GM18873 (cell line): ENCODE measurements around the gene ZNF550.

ENCODE experiments used
- ATAC-seq: cut with Tn5 transposase; IDR thresholded peaks from one replicate; pipeline ENCODE4 v1.9.1; 2021; ENCODE audit warnings: mild to moderate bottlenecking, moderate library complexity, moderate number of reproducible peaks; ENCODE audit not compliant: unreplicated experiment, low FRiP score

ZNF550 gene

DNA sequence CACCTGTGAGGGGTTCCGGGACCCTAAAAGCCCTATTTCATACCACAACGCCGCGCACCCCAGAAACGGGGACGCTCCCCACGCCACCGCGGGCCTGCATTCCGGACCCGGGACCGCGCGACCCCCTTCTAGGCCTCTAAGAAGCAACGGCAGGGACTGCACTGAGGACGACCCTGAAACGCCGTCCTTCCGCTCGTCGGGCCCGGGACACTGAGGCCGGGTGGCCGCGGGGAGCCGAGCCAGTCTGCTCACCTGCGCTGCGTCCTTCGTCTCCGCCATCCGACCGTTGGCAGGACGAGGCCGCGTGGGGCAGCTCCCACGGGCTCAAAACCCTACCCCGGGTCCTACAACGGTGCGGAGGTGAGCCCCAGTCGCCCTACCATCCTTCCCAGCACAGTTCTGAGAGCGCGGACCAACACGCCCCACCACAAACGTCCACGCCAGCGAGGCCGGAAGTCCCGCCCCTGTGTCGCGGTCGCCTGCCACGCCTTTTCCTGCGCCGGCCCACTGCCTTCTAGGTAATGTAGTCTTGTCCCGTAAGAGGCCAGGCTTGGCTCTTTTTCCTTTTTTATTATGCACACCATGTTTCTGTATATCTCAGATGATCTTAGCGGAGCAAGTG lies at the start of gene ZNF550:
Gene ZNF550, minus strand, starts transcription at position 460 of the 622 bp plus-strand sequence. Its CDS starts 181 bp downstream, at position 279.
- ATAC-seq, result peak; percentile 68

DNA sequence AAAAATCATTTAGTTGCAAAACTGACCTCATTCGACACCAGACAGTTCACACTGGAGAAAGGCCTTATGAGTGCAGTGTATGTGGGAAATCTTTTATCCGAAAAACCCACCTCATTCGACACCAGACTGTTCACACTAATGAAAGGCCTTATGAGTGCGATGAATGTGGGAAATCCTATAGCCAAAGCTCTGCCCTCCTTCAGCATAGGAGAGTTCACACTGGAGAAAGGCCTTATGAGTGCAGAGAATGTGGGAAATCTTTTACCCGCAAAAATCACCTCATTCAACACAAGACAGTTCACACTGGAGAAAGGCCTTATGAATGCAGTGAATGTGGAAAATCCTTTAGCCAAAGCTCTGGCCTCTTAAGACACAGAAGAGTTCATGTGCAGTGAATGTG lies 47.3 kb upstream of the ZNF550 start:
- ATAC-seq, result no peak

DNA sequence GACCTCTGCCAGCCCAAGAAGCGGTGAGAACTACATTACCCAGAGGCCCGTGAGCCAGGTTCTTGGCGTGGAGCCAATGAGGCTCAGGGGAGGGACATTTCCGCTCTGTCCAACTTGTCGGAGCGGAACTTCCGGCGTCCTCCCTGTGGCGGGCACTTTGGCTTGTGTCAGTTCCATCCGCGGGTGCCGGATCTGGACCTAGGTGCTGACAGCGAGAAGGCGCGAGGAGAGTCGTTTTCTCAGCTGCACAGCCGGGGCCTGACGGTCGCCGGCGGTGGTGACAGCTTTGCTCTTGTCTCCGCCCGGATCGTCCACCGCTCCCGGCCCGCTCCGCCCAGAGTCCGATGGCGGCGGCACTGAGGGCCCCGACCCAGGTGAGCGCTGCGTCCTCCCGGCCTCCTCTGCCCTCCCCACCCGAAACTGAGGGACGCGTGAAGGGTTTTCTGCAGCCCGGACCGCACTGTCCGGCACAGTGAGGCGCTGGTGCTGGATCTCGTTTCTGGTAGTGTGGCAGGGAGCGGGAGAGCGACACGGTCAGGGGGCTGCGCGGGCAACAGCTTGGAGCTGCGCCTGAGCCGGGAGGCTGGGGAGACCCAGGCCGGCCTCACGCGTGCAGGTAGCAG lies 40.2 kb upstream of the ZNF550 start, which contains the start of gene ZNF530:
Gene ZNF530, plus strand, starts transcription at position 125 of the 623 bp plus-strand sequence. CDS start 4,461 bp downstream, outside the sequence.
- peak; percentile 73 for ATAC-seq

DNA sequence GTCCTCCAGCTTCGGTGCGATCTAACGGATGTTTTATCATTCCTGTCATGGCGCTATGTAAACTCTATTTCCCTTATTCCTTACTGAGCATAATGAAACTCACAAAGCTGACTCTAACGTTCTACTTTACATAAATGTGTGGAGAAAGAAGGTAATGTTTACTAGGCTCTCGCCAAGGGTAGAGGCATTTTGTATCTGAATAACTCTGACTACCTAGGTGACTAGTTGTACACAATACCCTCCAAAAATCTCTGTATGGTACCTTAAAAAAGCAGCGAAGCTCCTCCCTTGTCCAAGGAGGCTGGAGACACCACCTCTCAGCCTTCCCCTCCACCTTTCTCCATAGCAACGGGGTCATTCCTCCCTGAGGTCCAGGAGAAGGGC lies 39.7 kb upstream of the ZNF550 start:
- ATAC-seq, result no peak

DNA sequence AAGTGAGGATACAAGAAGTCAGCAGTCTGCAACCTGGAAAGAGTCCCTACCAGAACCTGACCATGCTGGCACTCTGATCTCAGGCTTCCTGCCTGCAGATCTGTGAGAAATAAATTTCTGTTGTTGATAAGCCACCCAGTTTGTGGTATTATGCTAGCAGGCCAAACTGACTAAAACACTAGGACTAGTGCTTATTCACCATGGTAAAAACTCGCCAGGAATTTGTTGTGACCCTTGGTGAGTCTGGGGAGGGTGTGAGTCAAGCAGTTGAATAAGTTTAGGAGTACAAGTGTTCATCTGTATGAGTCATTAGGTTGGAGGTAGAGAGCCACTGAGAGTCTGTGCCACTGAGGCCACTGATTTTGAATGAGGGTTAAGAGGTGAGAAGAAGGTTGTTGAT lies 27.9 kb upstream of the ZNF550 start:
- no peak for ATAC-seq

DNA sequence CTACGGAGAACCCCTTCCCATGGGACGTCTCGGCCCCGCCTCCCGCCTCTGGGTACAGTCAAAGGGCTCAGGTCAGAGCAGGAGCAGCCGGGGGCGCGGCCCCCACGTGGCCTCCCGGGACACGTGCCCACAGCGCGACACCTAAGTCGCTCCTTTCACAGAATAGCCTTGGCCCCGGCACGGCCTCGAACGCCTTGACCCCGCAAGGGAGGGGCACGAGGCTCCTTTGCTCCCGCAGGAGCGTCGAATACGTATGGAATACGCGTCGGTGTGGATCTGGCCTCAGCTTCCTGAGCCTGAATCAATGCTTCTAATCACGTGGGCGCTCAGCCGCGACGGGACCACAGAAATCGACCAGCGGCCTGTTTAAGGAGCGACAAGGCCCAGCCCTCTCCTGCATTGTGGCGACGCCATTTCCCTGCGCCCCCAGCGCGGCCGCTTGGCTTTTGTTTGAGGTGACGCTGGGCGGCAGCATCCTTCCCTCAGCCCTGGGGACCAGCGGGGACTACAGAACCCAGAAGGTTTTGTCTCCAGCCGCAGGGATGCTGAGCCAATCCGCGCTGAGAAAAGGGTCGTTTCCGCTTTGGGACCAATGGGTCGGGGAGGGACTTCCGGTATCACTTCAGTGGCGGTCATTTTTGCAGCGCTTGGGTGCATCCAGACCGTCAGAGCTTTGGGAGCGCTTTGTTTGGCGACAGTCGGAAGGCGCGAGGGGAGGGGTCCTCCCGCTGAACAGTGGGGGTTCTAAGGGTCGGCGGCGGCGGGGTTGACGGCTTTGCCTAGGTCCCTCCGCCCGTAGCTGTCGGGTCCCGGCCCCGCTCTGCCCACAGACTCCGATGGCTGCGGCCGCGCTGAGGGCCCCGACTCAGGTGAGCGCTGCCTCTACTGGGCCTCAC lies 24.1 kb upstream of the ZNF550 start, which contains the start of gene ZIK1:
Gene ZIK1, plus strand, starts transcription at position 625 of the 896 bp plus-strand sequence. Its CDS starts 212 bp downstream, at position 837.
- ATAC-seq, result peak; percentile 51

DNA sequence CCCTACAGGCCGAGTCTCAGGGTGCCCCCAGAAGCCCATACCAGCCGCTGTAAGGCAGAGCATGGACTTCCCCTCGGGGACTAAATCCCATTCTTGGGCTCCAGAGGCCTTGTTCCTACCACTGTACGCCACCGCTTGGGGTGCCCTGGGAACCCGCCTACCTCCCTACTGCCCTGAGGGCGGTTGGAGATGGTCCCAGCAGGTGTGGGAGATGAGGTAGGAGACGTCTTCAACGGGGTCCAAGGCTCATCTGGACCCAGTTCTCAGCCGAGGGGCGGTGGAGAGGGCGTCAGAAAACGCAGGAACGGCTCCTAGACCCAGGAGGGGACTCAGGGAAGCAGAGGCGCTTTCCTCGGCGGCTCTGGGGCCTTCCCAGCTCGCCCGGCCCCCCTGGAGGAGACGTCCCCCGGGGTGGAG lies 23.4 kb upstream of the ZNF550 start:
- ATAC-seq, result no peak

DNA sequence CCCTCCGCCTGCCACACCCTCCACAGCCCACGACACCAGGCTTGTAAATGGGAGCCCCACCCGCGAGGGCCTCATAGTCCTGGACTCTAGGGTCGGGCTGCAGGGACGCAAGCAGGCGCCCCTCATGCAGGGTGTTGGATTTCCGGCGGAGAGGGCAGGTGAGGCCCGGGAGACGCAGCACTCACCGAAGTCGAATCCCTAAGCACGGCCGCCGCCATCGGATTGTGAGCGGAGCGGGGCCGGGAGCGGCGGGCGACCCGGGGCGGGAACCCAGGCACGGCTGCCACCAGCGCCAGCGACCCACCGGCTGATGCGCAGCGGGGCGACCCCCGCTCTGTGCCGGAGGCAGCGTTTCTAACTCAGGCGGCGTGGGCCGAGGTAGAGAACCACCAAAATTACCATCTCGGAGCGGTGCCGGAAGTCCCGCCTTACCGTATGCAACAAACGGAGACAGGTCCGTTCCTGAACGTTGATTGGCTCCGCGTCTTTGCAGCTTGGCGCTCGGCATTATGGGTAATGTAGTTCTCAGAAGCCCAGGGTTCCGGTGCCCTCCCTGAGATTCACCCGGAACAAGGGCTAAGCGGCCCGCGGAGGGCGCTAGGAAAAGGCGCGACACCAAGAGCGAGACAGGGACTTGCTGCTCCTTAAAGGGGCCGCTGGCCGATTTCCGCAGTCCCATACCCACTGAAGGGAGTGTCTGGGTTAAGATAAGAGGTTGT lies 19.0 kb upstream of the ZNF550 start, which contains the start of gene ZNF416:
Gene ZNF416, minus strand, starts transcription at position 425 of the 719 bp plus-strand sequence. Its CDS starts 207 bp downstream, at position 218.
- ATAC-seq, result peak; percentile 93

DNA sequence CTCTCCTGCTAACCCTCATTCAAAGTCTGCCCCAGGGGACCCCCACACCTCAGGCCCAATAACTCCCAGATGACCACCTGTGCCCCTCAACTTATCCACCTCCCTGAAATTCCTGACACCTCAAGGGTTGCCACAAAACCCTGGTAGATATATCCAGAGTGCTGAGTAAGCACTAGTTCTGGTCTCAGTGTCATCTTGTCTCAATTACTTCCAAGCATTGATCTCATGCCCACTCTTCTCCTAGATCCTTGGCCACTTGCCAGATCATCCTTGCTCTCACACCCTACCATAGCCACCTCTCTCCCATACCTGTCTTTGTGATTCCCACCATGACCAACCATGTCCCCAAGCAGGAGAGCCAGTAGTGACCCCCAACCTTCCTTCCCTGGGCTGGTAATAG lies 17.0 kb upstream of the ZNF550 start:
- ATAC-seq, result no peak

DNA sequence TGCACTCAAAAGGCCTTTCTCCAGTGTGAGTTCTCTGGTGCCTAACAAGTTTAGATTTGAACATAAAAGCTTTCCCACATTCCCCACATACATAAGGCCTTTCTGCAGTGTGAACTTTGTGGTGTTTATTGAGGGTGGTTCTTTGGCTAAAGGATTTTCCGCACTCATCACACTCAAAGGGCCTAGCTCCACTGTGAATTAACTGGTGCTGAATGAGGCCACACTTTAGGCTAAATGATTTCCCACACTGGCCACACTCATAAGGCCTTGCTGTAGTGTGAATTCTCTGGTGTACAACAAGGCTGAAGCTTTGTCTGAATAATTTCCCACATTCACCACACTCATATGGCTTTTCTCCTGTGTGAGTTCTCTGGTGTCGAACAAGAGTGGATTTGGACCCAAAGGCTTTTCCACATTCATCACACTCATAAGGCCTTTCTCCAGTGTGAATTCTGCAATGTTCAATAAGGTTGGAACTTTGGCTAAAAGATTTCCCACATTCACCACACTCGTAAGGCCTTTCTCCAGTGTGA lies 12.8 kb upstream of the ZNF550 start:
- no peak for ATAC-seq

DNA sequence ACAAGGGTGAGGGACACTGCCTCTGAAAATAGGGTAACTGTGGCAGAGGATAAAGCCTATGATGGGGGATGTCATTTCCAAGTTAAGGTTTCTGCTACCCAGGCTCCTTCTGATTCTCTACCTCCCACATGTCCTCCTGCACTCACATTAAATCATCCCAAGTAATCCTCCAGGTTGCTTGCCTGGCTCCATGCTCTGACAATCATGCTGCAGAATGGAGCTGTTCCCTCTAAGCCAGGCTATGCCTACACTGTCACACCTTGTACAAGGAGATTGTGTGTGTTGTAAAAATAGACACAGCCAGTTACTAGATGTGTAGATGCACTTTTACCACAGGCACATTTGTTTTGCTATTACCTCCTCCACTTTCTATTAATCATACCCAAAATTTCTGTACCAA lies 11.0 kb upstream of the ZNF550 start:
- ATAC-seq, result no peak

DNA sequence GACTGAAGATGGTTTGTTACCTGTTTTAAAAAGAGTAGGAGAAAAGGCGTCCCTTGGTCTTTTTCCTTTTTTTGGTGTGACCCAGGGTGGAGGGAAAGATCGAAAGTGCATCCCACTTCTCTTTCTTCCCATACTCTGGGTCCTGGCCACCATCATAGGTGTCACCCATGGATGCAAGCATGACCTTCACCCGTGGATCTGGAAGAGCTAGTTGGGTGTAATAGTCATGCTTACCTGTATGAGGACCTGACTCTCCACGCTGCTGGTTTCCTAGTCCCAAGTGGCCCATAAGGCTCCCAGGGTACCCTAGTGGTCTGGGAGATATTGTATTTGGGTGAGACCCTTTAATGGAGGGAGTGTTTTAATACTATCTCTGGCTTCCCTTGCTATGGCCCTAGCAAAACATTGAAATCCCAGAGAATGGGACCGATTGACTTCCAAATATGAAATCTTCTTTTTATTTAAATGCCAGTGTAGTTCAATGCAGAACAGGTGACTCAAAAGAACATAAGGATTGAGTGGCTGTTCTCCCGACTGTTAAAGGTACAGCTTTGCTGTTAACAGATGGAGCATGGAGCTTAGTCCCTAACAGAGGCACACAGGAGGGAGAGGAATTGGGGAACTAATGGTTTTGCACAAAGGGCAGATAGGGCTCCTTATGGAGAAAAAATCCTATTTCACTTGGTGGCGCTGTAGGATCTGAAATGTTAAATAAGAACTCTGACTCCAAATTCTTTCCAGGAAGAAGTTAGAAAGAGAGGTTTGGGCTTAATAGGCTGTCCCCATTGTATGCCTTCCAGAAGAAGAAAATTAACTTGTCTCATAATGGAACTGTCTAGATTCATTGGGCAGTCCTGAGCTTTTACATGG lies 7.0 kb upstream of the ZNF550 start:
- no peak for ATAC-seq

DNA sequence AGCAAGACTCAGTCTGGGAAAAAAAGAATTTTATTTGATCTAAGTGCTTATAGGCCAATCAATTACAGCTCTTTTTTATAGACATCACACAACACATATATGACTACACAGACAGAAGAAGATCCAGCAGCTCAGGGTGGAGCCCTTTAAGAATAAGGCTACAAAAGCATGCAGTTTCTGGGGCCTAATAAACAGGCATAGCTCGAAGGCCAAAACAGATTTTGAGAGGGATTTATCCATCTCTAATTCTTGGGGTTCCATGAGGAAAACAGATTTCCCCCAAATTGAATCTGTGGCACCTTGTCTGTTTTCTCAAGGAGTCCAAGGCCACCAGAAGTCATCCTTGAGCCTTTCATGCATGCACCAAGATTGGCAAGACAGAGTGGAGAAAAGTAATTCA lies 3.9 kb upstream of the ZNF550 start:
- no peak for ATAC-seq

DNA sequence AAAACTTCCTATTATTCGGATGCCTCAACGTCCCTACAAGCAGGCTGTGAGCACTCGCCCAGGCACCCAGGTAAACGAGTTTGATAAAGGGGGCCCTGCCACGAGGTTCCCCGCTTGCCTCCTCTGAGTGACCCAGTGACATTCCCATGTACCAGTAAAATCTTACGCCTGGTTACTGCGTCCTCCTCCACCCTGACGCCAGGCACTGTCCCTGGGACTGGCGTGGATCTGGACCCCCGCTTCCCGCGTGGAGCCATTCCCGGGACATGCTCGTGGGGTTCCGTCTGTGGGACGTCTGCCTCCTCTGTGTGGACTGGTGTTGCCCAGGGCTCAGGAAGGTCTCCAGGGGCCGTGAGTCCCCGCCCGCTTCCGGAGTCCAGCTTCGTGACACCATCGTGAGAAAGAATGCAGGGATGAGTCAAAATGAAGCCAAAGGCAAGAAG lies 407 bp upstream of the ZNF550 start:
- ATAC-seq, result no peak

DNA sequence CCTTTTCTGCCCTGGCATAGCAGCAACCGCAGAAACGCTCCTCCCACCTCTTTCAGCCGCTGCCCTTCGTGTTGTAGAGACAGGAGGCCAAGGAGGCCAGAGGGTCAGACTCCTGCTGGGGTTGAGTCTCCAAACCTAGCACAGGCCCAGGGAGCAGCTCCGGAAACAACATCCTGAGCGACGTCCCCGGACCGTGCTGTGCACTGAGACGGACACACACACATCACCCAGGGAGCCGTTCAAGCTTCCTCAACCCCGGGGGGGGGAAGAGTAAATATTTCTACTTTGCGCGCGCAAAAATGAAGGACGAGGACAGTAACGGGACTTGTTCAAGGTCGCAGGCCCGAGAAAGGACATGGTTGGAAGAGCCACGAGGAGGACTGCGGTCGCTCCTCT lies 657 bp downstream of the ZNF550 start:
- ATAC-seq, result no peak

DNA sequence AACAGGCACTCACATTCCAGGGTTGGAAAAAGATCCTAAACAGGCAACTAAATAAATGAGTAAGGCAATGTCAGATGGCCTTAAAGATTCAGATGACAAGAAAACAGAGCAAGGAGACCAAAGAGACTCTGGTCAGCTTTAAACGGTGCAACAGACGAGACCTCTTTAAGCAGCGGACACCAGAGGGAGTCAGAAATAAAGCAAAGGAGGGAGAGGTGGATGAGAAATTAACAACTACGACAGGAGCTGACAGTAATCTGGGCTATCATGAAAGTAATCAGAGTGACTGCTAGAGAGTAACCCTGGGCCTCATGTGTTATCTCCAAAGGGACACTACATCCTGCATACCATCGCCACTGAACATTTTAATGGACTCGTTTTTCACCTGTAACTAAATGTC lies 1.1 kb downstream of the ZNF550 start:
- ATAC-seq, result no peak

DNA sequence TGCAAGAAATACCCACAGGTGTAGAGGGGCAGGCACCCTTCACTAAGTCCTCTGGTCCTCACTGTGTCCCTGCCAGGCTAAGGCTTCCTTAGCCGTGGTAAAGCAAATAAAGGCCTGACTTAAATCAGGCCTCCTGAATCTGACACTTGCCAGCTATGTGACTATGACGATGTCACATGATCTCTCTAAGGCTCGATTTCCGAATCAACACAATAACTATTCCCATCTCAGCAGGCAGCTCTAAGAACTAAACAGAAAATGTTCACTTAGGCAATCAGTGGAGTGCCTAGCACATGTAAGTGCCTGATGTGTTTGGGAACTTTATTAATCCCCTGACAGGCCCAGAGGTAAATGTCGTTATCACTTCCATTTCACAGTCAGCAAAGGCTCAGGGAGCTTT lies 2.0 kb downstream of the ZNF550 start:
- ATAC-seq, result no peak

DNA sequence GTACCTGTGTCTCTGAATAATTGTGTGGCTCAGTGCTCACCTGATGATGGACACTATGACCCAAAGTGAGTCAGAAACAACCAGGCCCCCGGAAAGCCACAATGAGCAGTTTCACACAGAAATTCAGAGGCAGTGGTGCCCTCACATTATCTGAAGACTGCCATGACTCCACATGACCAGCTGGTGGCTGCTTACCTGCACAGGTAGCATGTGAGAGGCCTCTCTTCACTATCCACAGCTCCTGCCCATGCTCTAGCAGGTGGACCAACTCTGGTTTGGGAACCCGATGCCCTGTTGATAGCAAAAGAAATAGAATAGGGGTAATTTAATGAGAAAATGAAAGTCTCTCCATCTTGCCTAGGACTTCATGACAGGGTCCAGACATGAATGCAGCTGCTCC lies 7.2 kb downstream of the ZNF550 start:
- no peak for ATAC-seq

DNA sequence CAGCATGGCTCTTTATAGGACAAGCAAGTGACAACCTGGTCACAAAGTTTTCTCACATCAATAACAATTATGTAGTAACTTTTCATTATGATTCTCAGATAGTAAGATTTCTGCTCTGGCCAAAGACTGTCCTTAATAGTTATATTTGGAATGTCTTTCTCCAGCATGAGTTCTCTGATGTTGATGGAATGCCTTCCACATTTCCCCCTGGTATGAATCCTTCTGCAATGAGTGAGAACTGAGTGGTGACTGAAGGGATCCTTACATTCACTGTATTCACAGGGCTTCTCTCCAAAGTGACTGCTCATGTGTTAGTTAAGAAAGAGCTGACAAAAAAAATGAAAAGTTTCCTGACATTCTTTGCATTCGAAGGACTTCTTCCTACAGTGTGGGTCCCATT lies 13.2 kb downstream of the ZNF550 start:
- no peak for ATAC-seq
